ENCODE data around the gene KRT78.

Gene KRT78

GRCh38 chr12:52835271-52836041, 13.3 kb downstream of the KRT78 start:
- Histone ChIP-seq H3K27me3 (ENCODE audit: insufficient read depth, low read length) (no peaks in the 10 kb centered on the region), H3K9me3 (ENCODE audit: insufficient read depth, low read depth, low read length) (no peaks in the 10 kb centered on the region)

DNA sequence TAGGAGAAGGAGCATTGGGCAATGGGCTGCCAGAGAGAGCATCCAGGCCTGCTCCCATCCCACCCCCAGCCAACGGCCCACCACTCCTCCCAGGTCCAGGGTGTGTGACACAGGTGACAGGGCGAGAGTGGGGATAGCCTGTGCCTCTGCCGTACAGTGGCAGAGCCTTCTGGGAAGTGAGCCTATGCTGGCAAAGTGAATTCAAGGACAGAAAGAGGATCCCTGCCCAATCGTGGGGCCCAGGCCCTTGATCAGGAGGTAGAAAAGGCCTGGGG, 14.1 kb downstream of the KRT78 start:
- Histone ChIP-seq H3K36me3 (ENCODE audit: insufficient read depth, low read depth, low read length) (no peaks in the 10 kb centered on the region), H3K4me1 (ENCODE audit: insufficient read depth, low read length) (no peaks in the 10 kb centered on the region), H3K9ac (ENCODE audit: low read depth, low read length) (no peak overlapping the region), H3K9me3 (ENCODE audit: insufficient read depth, low read depth, low read length) (no peaks in the 10 kb centered on the region), H3K27ac (ENCODE audit: low read length) (no peak overlapping the region), H3K4me3 (ENCODE audit: low read length) (no peak overlapping the region), H3K27me3 (ENCODE audit: insufficient read depth, low read length) (no peaks in the 10 kb centered on the region)

More at GRCh38 chr12:52835271-52836041, 13.3 kb downstream of the KRT78 start:
- Histone ChIP-seq H3K4me1 (ENCODE audit: insufficient read depth, low read length) (no peaks in the 10 kb centered on the region), H3K27ac (ENCODE audit: low read length) (no peak overlapping the region), H3K4me3 (ENCODE audit: low read length) (no peak overlapping the region), H3K9ac (ENCODE audit: low read depth, low read length) (no peak overlapping the region), H3K36me3 (ENCODE audit: insufficient read depth, low read depth, low read length) (no peaks in the 10 kb centered on the region)

GRCh38 chr12:52833922-52834726, 14.7 kb downstream of the KRT78 start, which contains the start of gene KRT79:
KRT79 (minus strand) TSS chr12:52834311; CDS start chr12:52834260, 51 bp downstream.
- no peak within 1 kb of the TSS for H3K4me3 ChIP-seq (ENCODE audit: low read length)
- no peaks in the 10 kb centered on the region for H3K27me3 ChIP-seq (ENCODE audit: insufficient read depth, low read length)
- no peak within 1 kb of the TSS for H3K9ac ChIP-seq (ENCODE audit: low read depth, low read length)
- no peaks in the 10 kb centered on the region for H3K4me1 ChIP-seq (ENCODE audit: insufficient read depth, low read length)
- H3K36me3 ChIP-seq (ENCODE audit: insufficient read depth, low read depth, low read length), result no peaks in the 10 kb centered on the region
- no peak within 1 kb of the TSS for H3K27ac ChIP-seq (ENCODE audit: low read length)
- no peaks in the 10 kb centered on the region for H3K9me3 ChIP-seq (ENCODE audit: insufficient read depth, low read depth, low read length)

DNA sequence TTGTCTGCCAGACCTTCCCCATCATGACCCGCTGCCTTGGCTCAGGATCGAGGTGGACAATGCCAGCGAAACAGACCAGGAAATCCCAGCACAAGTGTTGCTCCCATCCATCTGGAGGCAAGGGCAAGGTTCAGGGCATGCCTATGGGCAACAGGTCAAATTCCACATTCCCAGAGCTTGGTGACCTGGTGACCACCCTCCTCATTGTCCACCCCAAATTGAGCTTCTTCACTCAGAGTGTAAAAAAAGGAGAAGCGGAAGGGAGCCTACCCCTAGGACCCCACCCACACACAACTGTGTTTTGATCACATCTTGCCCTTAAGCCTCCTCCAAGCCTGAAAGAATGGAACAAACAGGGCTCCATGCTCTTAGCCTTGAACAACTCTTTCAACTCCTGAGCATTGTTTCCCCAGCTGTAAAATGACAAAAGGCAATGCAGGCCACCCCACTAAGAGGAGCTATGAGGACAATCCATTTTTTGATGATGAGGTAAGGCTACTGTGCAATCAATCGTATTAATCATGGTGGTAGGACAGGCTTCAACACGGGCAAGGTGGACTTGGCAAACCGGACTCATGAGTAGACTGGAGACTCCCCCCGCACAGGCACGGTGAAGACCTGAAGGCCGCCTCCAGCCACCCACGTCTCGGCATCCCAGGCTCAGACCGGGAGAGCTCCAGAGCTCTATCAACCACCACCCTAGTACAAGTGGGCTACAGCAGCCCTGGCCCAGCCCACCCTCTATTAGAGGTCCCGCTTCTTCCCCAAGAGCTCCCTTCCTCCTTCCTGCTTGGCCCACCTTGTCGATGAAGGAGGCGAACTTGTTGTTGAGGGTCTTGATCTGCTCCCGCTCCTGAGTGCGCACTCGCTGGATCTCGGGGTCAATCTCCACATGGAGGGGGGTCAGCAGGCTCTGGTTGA, 15.5 kb downstream of the KRT78 start:
- H3K4me3 ChIP-seq (ENCODE audit: low read length), result no peak overlapping the region
- H3K9ac ChIP-seq (ENCODE audit: low read depth, low read length), result no peak overlapping the region
- no peaks in the 10 kb centered on the region for H3K36me3 ChIP-seq (ENCODE audit: insufficient read depth, low read depth, low read length)
- no peaks in the 10 kb centered on the region for H3K4me1 ChIP-seq (ENCODE audit: insufficient read depth, low read length)
- H3K27ac ChIP-seq (ENCODE audit: low read length), result no peak overlapping the region
- H3K27me3 ChIP-seq (ENCODE audit: insufficient read depth, low read length), result no peaks in the 10 kb centered on the region
- no peaks in the 10 kb centered on the region for H3K9me3 ChIP-seq (ENCODE audit: insufficient read depth, low read depth, low read length)

DNA sequence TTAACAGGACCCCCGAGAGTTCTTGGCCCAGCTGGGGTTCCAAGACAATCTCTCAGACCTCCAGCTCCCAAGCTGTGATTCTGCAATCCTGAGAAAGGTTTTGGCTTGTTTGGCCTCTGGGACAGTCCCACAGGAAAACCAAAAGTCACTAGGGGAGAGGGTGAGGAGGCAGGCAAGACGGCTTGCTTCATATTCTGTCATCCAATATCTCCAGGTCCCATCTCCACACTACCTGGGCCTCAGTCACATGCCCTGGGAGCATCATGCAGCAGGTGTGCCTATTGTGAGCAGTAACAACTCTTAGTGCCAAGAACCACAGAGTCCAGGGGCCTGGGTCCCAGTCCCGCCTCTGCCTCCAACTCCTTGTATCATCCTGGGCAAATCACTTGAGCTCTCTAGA, 16.3 kb downstream of the KRT78 start:
- no peaks in the 10 kb centered on the region for H3K27me3 ChIP-seq (ENCODE audit: insufficient read depth, low read length)
- no peak overlapping the region for H3K4me3 ChIP-seq (ENCODE audit: low read length)

DNA sequence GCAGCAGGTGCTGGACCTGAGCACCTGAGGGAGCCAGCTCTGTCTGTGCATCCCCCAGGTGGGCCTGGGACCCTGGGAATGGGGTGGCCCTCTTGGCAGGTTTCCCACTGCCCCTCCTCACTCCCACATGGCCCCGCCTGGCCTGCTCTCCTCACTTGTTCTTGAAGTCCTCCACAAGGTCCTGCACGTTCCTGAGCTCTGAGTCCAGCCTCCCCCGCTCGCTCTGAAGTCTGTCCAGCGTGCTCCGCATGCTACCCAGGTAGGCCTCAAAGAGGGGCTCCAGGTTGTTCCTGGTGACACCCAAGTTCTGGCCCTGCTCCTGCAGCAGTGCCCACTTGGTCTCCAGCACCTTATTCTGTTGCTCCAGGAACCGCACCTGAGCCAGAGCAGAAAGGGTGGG, 17.5 kb downstream of the KRT78 start:
- Histone ChIP-seq H3K4me3 (ENCODE audit: low read length) (no peak overlapping the region), H3K27me3 (ENCODE audit: insufficient read depth, low read length) (no peaks in the 10 kb centered on the region), H3K9me3 (ENCODE audit: insufficient read depth, low read depth, low read length) (no peaks in the 10 kb centered on the region), H3K36me3 (ENCODE audit: insufficient read depth, low read depth, low read length) (no peaks in the 10 kb centered on the region), H3K9ac (ENCODE audit: low read depth, low read length) (no peak overlapping the region), H3K4me1 (ENCODE audit: insufficient read depth, low read length) (no peaks in the 10 kb centered on the region), H3K27ac (ENCODE audit: low read length) (no peak overlapping the region)

More for the DNA sequence above, 16.3 kb downstream of the KRT78 start:
- H3K27ac ChIP-seq (ENCODE audit: low read length), result no peak overlapping the region
- H3K4me1 ChIP-seq (ENCODE audit: insufficient read depth, low read length), result no peaks in the 10 kb centered on the region
- no peak overlapping the region for H3K9ac ChIP-seq (ENCODE audit: low read depth, low read length)
- H3K36me3 ChIP-seq (ENCODE audit: insufficient read depth, low read depth, low read length), result no peaks in the 10 kb centered on the region
- H3K9me3 ChIP-seq (ENCODE audit: insufficient read depth, low read depth, low read length), result no peaks in the 10 kb centered on the region

GRCh38 chr12:52829986-52830770, 18.6 kb downstream of the KRT78 start:
- Histone ChIP-seq H3K4me1 (ENCODE audit: insufficient read depth, low read length) (no peaks in the 10 kb centered on the region), H3K9me3 (ENCODE audit: insufficient read depth, low read depth, low read length) (no peaks in the 10 kb centered on the region), H3K9ac (ENCODE audit: low read depth, low read length) (no peak overlapping the region), H3K27me3 (ENCODE audit: insufficient read depth, low read length) (no peaks in the 10 kb centered on the region), H3K4me3 (ENCODE audit: low read length) (no peak overlapping the region), H3K27ac (ENCODE audit: low read length) (no peak overlapping the region), H3K36me3 (ENCODE audit: insufficient read depth, low read depth, low read length) (no peaks in the 10 kb centered on the region)

- Histone ChIP-seq H3K4me3 (ENCODE audit: low read length) (no peak overlapping the region), H3K9ac (ENCODE audit: low read depth, low read length) (no peak overlapping the region), H3K27ac (ENCODE audit: low read length) (no peak overlapping the region), H3K4me1 (ENCODE audit: insufficient read depth, low read length) (no peaks in the 10 kb centered on the region), H3K9me3 (ENCODE audit: insufficient read depth, low read depth, low read length) (no peaks in the 10 kb centered on the region), H3K27me3 (ENCODE audit: insufficient read depth, low read length) (no peaks in the 10 kb centered on the region), H3K36me3 (ENCODE audit: insufficient read depth, low read depth, low read length) (no peaks in the 10 kb centered on the region)
These were observed 20.2 kb downstream of the KRT78 start for GRCh38 chr12:52828591-52829021.

GRCh38 chr12:52828156-52828555, 20.6 kb downstream of the KRT78 start:
- Histone ChIP-seq H3K27me3 (ENCODE audit: insufficient read depth, low read length) (no peaks in the 10 kb centered on the region), H3K36me3 (ENCODE audit: insufficient read depth, low read depth, low read length) (no peaks in the 10 kb centered on the region), H3K4me1 (ENCODE audit: insufficient read depth, low read length) (no peaks in the 10 kb centered on the region), H3K4me3 (ENCODE audit: low read length) (no peak overlapping the region), H3K27ac (ENCODE audit: low read length) (no peak overlapping the region), H3K9ac (ENCODE audit: low read depth, low read length) (no peak overlapping the region), H3K9me3 (ENCODE audit: insufficient read depth, low read depth, low read length) (no peaks in the 10 kb centered on the region)

GRCh38 chr12:52827499-52828090, 21.2 kb downstream of the KRT78 start:
- H3K36me3 ChIP-seq (ENCODE audit: insufficient read depth, low read depth, low read length), result no peaks in the 10 kb centered on the region
- H3K4me1 ChIP-seq (ENCODE audit: insufficient read depth, low read length), result no peaks in the 10 kb centered on the region
- H3K4me3 ChIP-seq (ENCODE audit: low read length), result no peak overlapping the region
- H3K27me3 ChIP-seq (ENCODE audit: insufficient read depth, low read length), result no peaks in the 10 kb centered on the region
- no peak overlapping the region for H3K9ac ChIP-seq (ENCODE audit: low read depth, low read length)
- H3K9me3 ChIP-seq (ENCODE audit: insufficient read depth, low read depth, low read length), result no peaks in the 10 kb centered on the region
- no peak overlapping the region for H3K27ac ChIP-seq (ENCODE audit: low read length)

All from iPS-20b (cell line).